DMS79 (cell line): Measurements from ENCODE around the gene LOXHD1.

Experiments
- DNase-seq: peaks from one replicate; lab custom pipeline; 2025; lab: John Stamatoyannopoulos, UW

LOXHD1 gene

GRCh38 chr18:46447792-46448191 is 209.2 kb downstream of the LOXHD1 start:
- DNase-seq: no peak

- DNase-seq: no peak
Measured at GRCh38 chr18:46447323-46447722, 209.7 kb downstream of the LOXHD1 start.

GRCh38 chr18:46445522-46446313 is 211.3 kb downstream of the LOXHD1 start:
- DNase-seq: no peak

- no peak for DNase-seq
Measured at GRCh38 chr18:46439037-46439436, 218.0 kb downstream of the LOXHD1 start.

- DNase-seq: no peak
Measured at GRCh38 chr18:46437061-46437460, 220.0 kb downstream of the LOXHD1 start.

GRCh38 chr18:46436621-46437020 is 220.4 kb downstream of the LOXHD1 start:
- DNase-seq: no peak

- no peak for DNase-seq
Measured at GRCh38 chr18:46435031-46435430, 222.0 kb downstream of the LOXHD1 start.

GRCh38 chr18:46434629-46435028 is 222.4 kb downstream of the LOXHD1 start:
- no peak for DNase-seq

- DNase-seq: no peak
Measured at GRCh38 chr18:46433121-46433826, 223.7 kb downstream of the LOXHD1 start.

GRCh38 chr18:46431522-46432171 is 225.4 kb downstream of the LOXHD1 start:
- DNase-seq: no peak

GRCh38 chr18:46429649-46430224 is 227.3 kb downstream of the LOXHD1 start:
- no peak for DNase-seq

GRCh38 chr18:46429130-46429529 is 227.9 kb downstream of the LOXHD1 start:
- no peak for DNase-seq

- DNase-seq: no peak
Measured at GRCh38 chr18:46428368-46428767, 228.7 kb downstream of the LOXHD1 start.

GRCh38 chr18:46427216-46427995 is 229.6 kb downstream of the LOXHD1 start:
- DNase-seq: no peak
